Smooth muscle cell (in vitro differentiated cells): Measurements from ENCODE around the gene FSD2. TPM values are rescaled to one million over a fixed set of nuclear protein-coding genes. Genes with fewer than 3 reads are reported as not detected.

ENCODE experiments used
- DNase-seq: peaks from one replicate; lab custom pipeline; 2025; ENCODE audit not compliant: unreplicated experiment; lab: John Stamatoyannopoulos, UW
- H2AFZ ChIP-seq: fragments of 200-600 bp; sonication (generic); 2 replicates; pipeline ENCODE4 v1.6.0; 2016; ENCODE audit warnings: antibody characterized with exemption, low read depth, mild to moderate bottlenecking
- H3F3A ChIP-seq: fragments of 200-600 bp; sonication (generic); 2 replicates; pipeline ENCODE4 v1.6.0; 2017; ENCODE audit warnings: antibody characterized with exemption, low read depth
- H3K27ac ChIP-seq: fragments of 200-600 bp; sonication (generic); 2 replicates; pipeline ENCODE4 v1.5.1; 2016; ENCODE audit warnings: low read depth, mild to moderate bottlenecking
- H3K27me3 ChIP-seq: fragments of 200-600 bp; sonication (generic); 2 replicates; pipeline ENCODE4 v1.6.1; 2016; ENCODE audit warnings: low read depth, mild to moderate bottlenecking
- H3K36me3 ChIP-seq: fragments of 200-600 bp; sonication (generic); 2 replicates; pipeline ENCODE4 v1.5.1; 2016; ENCODE audit warnings: low read depth
- H3K4me1 ChIP-seq: fragments of 200-600 bp; sonication (generic); 2 replicates; pipeline ENCODE4 v1.5.1; 2016; ENCODE audit warnings: low read depth
- H3K4me2 ChIP-seq: fragments of 200-600 bp; sonication (generic); 2 replicates; pipeline ENCODE4 v1.6.0; 2016; ENCODE audit warnings: mild to moderate bottlenecking
- H3K4me3 ChIP-seq: fragments of 200-600 bp; sonication (generic); 2 replicates; pipeline ENCODE4 v1.5.1; 2016; ENCODE audit warnings: mild to moderate bottlenecking
- H3K79me2 ChIP-seq: fragments of 200-600 bp; sonication (generic); 2 replicates; pipeline ENCODE4 v1.6.0; 2016; ENCODE audit warnings: low read depth, mild to moderate bottlenecking
- H3K9ac ChIP-seq: fragments of 200-600 bp; sonication (generic); 2 replicates; pipeline ENCODE4 v1.6.0; 2016; ENCODE audit warnings: low read depth
- H3K9me3 ChIP-seq: fragments of 200-600 bp; sonication (generic); replicated peaks from 2 replicates; pipeline ENCODE4 v1.5.1; 2016; ENCODE audit warnings: low read depth
- H4K20me1 ChIP-seq: fragments of 200-600 bp; sonication (generic); 2 replicates; pipeline ENCODE4 v1.6.0; 2016; ENCODE audit warnings: low read depth
- WGBS: methylation state at CpG from one replicate; pipeline ENCODE4 v1.1.7; 2016; ENCODE audit warnings: low lambda C conversion rate; 5-methylcytosine and 5-hydroxymethylcytosine counted together
- polyA plus RNA-seq: library from polyadenylated mRNA; unstranded; fragments of >200 nt; fragmentation: Nextera tagmentation; extraction: Ambion mirVana; gene quantifications from 2 replicates; pipeline ENCODE4 v1.2.1, GENCODE V29; 2016
- total RNA-seq: library from RNA; depleted of rRNA; stranded (reverse); fragments of >200 nt; gene quantifications from 2 replicates; pipeline ENCODE4 v1.2.3, GENCODE V29; 2014
- TF ChIP-seq, protein P1 (sequence below): fragments of 200-600 bp; sonication (generic); IDR thresholded peaks from 2 replicates; pipeline ENCODE4 v1.5.1; 2017; ENCODE audit warnings: borderline replicate concordance, mild to moderate bottlenecking, antibody characterized with exemption; ENCODE audit not compliant: insufficient read depth, poor library complexity, severe bottlenecking

Gene FSD2
- total and polyA plus RNA-seq, 2 experiments from 2014 or later: not detected

DNA sequence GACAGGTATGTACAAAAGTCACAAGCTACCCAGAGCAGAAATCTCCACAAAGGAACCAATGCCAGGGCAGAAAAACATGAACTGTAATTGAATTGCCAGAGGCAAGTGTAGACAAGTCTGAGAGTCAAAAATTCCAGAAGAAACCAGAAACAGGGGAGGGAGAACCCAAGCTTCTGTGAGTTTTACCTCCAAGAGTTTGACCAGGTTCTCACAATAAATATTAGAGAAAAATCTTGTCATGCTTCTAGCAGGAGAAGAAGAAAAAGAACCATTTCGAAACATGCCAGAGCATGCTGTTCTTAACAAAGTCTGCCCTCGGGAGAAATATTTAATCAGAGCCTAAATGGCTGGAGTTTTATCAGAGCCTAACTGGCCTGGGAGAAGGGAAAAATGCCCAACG, 63.7 kb downstream of the FSD2 start:
- 63% methylated on average over 3 of the region's 3 CpGs for WGBS
- no peaks in the 10 kb centered on the region for H3K36me3 ChIP-seq
- H3F3A ChIP-seq: no peaks in the 10 kb centered on the region
- H3K27me3 ChIP-seq: no peaks in the 10 kb centered on the region
- no peak overlapping the region for H2AFZ ChIP-seq
- no peaks in the 10 kb centered on the region for H3K4me1 ChIP-seq
- H3K79me2 ChIP-seq: no peaks in the 10 kb centered on the region
- TF ChIP-seq, protein P1, sequence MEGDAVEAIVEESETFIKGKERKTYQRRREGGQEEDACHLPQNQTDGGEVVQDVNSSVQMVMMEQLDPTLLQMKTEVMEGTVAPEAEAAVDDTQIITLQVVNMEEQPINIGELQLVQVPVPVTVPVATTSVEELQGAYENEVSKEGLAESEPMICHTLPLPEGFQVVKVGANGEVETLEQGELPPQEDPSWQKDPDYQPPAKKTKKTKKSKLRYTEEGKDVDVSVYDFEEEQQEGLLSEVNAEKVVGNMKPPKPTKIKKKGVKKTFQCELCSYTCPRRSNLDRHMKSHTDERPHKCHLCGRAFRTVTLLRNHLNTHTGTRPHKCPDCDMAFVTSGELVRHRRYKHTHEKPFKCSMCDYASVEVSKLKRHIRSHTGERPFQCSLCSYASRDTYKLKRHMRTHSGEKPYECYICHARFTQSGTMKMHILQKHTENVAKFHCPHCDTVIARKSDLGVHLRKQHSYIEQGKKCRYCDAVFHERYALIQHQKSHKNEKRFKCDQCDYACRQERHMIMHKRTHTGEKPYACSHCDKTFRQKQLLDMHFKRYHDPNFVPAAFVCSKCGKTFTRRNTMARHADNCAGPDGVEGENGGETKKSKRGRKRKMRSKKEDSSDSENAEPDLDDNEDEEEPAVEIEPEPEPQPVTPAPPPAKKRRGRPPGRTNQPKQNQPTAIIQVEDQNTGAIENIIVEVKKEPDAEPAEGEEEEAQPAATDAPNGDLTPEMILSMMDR: no peak
- no peak overlapping the region for H3K4me2 ChIP-seq
- H3K4me3 ChIP-seq: no peak overlapping the region
- no peak for DNase-seq
- H3K9me3 ChIP-seq: no peaks in the 10 kb centered on the region
- H3K9ac ChIP-seq: peak overlapping the region; percentile 38
- peak overlapping the region; percentile 79 for H3K27ac ChIP-seq
- H4K20me1 ChIP-seq: no peaks in the 10 kb centered on the region

DNA sequence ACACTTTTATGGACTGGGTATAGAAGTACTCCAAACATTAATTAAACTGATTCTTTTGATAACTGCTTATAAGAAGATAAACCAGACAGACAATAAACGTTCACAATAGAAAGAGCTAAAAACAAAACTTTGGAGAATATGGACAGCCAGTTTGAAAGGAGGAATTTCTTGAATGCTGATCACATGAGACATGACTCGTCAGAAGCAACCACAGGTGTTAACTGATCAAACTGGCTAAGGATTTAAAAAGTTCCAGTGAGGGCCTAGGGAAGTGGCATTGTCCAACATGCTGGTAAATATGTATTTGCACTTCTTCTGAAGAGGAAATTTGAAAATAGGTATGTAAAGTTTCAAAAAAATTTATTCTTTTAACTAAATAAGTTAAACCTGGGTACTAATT, 66.8 kb downstream of the FSD2 start:
- no peaks in the 10 kb centered on the region for H3K4me1 ChIP-seq
- H3K9me3 ChIP-seq: no peaks in the 10 kb centered on the region
- no peak overlapping the region for H2AFZ ChIP-seq
- 45% methylated on average over 2 of the region's 2 CpGs for WGBS
- H3K27ac ChIP-seq: peak overlapping the region; percentile 99
- no peaks in the 10 kb centered on the region for H4K20me1 ChIP-seq
- H3K4me3 ChIP-seq: no peak overlapping the region
- peak overlapping the region; percentile 90 for H3K9ac ChIP-seq
- no peaks in the 10 kb centered on the region for H3K79me2 ChIP-seq
- H3K36me3 ChIP-seq: no peaks in the 10 kb centered on the region
- no peak for DNase-seq
- H3K27me3 ChIP-seq: no peaks in the 10 kb centered on the region
- no peaks in the 10 kb centered on the region for H3F3A ChIP-seq
- H3K4me2 ChIP-seq: peak overlapping the region; percentile 50
- TF ChIP-seq, protein P1: no peak

DNA sequence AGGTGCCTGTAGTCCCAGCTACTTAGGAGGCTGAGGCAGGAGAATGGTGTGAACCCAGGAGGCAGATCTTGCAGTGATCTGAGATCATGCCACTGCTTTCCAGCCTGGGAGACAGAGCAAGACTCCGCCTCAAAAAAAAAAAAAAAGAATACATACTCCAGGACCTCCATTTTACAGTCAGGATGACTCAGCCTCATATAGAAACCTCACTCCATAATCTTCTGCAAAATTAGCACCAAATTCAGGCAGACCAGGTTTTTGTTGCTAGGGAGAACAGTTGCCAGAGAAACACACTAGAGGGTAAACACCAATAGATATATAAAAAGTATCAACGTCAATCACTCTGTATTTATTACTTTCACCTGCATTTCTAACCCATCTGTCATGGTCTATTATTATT, 67.9 kb downstream of the FSD2 start:
- no peaks in the 10 kb centered on the region for H3K79me2 ChIP-seq
- peak overlapping the region; percentile 90 for H3K9ac ChIP-seq
- no peaks in the 10 kb centered on the region for H3F3A ChIP-seq
- H3K4me1 ChIP-seq: no peaks in the 10 kb centered on the region
- H2AFZ ChIP-seq: no peak overlapping the region
- TF ChIP-seq, protein P1: no peak
- no peak overlapping the region for H3K4me3 ChIP-seq
- no peaks in the 10 kb centered on the region for H3K9me3 ChIP-seq
- no peak for DNase-seq
- peak overlapping the region; percentile 99 for H3K27ac ChIP-seq
- peak overlapping the region; percentile 50 for H3K4me2 ChIP-seq
- H3K36me3 ChIP-seq: no peaks in the 10 kb centered on the region
- 92% methylated on average over 2 of the region's 2 CpGs for WGBS
- no peaks in the 10 kb centered on the region for H3K27me3 ChIP-seq
- no peaks in the 10 kb centered on the region for H4K20me1 ChIP-seq

DNA sequence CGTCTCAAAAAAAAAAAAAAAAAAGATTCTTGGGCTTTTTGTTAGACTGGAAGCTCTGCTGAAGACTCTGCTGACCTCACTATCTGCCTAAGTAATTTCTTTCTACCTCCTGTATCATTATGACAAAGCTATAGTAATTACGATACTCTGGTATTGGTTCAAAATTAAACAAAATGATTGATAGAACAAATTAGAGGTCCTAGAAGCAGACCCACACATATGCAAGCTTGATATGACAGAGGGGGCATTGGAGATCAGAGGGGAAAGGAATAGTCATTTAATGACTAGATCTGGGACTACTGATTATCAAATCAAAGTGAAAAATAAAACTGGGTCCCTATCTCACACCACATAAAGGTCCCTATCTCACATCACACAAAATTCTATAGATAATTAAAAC, 74.3 kb downstream of the FSD2 start:
- H3K79me2 ChIP-seq: no peaks in the 10 kb centered on the region
- H3K4me1 ChIP-seq: no peaks in the 10 kb centered on the region
- no peaks in the 10 kb centered on the region for H3K27me3 ChIP-seq
- H4K20me1 ChIP-seq: no peaks in the 10 kb centered on the region
- H3K36me3 ChIP-seq: no peaks in the 10 kb centered on the region
- H3K9me3 ChIP-seq: no peaks in the 10 kb centered on the region
- H3K4me2 ChIP-seq: no peak overlapping the region
- no peak for DNase-seq
- no peak overlapping the region for H3K27ac ChIP-seq
- H3K4me3 ChIP-seq: no peak overlapping the region
- TF ChIP-seq, protein P1: no peak
- no peaks in the 10 kb centered on the region for H3F3A ChIP-seq
- H3K9ac ChIP-seq: no peak overlapping the region
- H2AFZ ChIP-seq: no peak overlapping the region
- WGBS: 97% methylated on average over 2 of the region's 2 CpGs
